ENCODE data around the gene GBP1.

GBP1 gene

GRCh38 chr1:89005286-89006151 lies 59.5 kb downstream of the GBP1 start:
- no peak for DNase-seq (ENCODE audit: low read depth)

Data from activated T-cell treated with anti-CD3 and anti-CD28 coated beads for 24 hours (primary cell).